Right forelimb (tissue), 1 donor: ENCODE results near the gene EIF3M.
"Not testable (repeated sequence)": the region's sequence is repeated elsewhere in the genome, so short reads cannot be mapped to it uniquely, and the experiment has no call there.

Experiments used
- DNase-seq: peaks from one replicate; pipeline ENCODE4 v3.0.0-alpha.2; 2018

Gene EIF3M

GRCh38 chr11:32602657-32603415 is 19.2 kb downstream of the EIF3M start:
- no peak for DNase-seq

GRCh38 chr11:32606220-32606619 is 22.6 kb downstream of the EIF3M start:
- DNase-seq = no peak

- DNase-seq = not testable (repeated sequence)
Measured at GRCh38 chr11:32608826-32609225, 25.2 kb downstream of the EIF3M start.

GRCh38 chr11:32610797-32611352 is 27.2 kb downstream of the EIF3M start:
- no peak for DNase-seq

- no peak for DNase-seq
Measured at GRCh38 chr11:32613500-32614151, 30.0 kb downstream of the EIF3M start.

GRCh38 chr11:32615422-32615821 is 31.8 kb downstream of the EIF3M start:
- no peak for DNase-seq

- no peak for DNase-seq
Measured at GRCh38 chr11:32616903-32617302, 33.3 kb downstream of the EIF3M start.

- DNase-seq = no peak
Measured at GRCh38 chr11:32630844-32631243, 47.2 kb downstream of the EIF3M start.

GRCh38 chr11:32635819-32636218 is 52.2 kb downstream of the EIF3M start:
- no peak for DNase-seq

GRCh38 chr11:32641361-32641760 is 57.7 kb downstream of the EIF3M start:
- DNase-seq = no peak

GRCh38 chr11:32643526-32643925 is 59.9 kb downstream of the EIF3M start:
- DNase-seq = no peak
